Astrocyte (in vitro differentiated cells and primary cell): Measurements from ENCODE around the gene TNIP1. TPM values are rescaled to one million over a fixed set of nuclear protein-coding genes. Genes with fewer than 3 reads are reported as not detected.

ENCODE experiments used
- DNase-seq: peaks from one replicate; pipeline ENCODE4 v3.0.0-alpha.2; 2010; ENCODE audit warnings: low read depth
- FAIRE-seq: peaks from 2 replicates; lab custom pipeline; 2011; peaks lifted over from hg19 to GRCh38; lab: Jason Lieb, UNC
- H2AFZ ChIP-seq: 2 replicates; pipeline ENCODE4 v1.6.0; 2012; ENCODE audit warnings: low read depth, low read length, inconsistent platforms
- H3K27ac ChIP-seq: 2 replicates; pipeline ENCODE4 v1.5.1; 2011; ENCODE audit warnings: low read depth, low read length, inconsistent platforms
- H3K27me3 ChIP-seq: 2 replicates; pipeline ENCODE4 v1.6.0; 2011; ENCODE audit warnings: low read length, inconsistent platforms; ENCODE audit not compliant: insufficient read depth
- H3K36me3 ChIP-seq: 2 replicates; pipeline ENCODE4 v1.5.1; 2011; ENCODE audit warnings: low read length, inconsistent platforms; ENCODE audit not compliant: insufficient read depth
- H3K4me1 ChIP-seq: 2 replicates; pipeline ENCODE4 v1.5.1; 2011; ENCODE audit warnings: low read length, inconsistent platforms; ENCODE audit not compliant: insufficient read depth
- H3K4me2 ChIP-seq: 2 replicates; pipeline ENCODE4 v1.6.0; 2012; ENCODE audit warnings: low read length, inconsistent platforms
- H3K4me3 ChIP-seq: 2 replicates; pipeline ENCODE4 v1.5.1; 2011; ENCODE audit warnings: low read depth, mild to moderate bottlenecking, low read length, inconsistent platforms; ENCODE audit not compliant: insufficient read depth
- H3K79me2 ChIP-seq: 2 replicates; pipeline ENCODE4 v1.6.0; 2012; ENCODE audit warnings: mild to moderate bottlenecking, low read length, inconsistent platforms; ENCODE audit not compliant: insufficient read depth
- H3K9ac ChIP-seq: 2 replicates; pipeline ENCODE4 v1.6.0; 2012; ENCODE audit warnings: mild to moderate bottlenecking, low read length, inconsistent platforms
- H3K9me3 ChIP-seq: 2 replicates; pipeline ENCODE4 v1.5.1; 2012; ENCODE audit warnings: low read depth, mild to moderate bottlenecking, low read length, inconsistent platforms; ENCODE audit not compliant: insufficient read depth
- H4K20me1 ChIP-seq: 2 replicates; pipeline ENCODE4 v1.6.0; 2012; ENCODE audit warnings: low read length, inconsistent platforms; ENCODE audit not compliant: insufficient read depth
- H3K27ac Mint-ChIP-seq: one replicate; pipeline ENCODE4 v1.8.0; 2021; ENCODE audit warnings: mild to moderate bottlenecking, mixed read lengths; ENCODE audit not compliant: unreplicated experiment
- H3K27me3 Mint-ChIP-seq: one replicate; pipeline ENCODE4 v1.8.0; 2021; ENCODE audit warnings: low read depth, mixed read lengths; ENCODE audit not compliant: unreplicated experiment
- H3K36me3 Mint-ChIP-seq: one replicate; pipeline ENCODE4 v1.8.0; 2021; ENCODE audit warnings: low read depth, mixed read lengths; ENCODE audit not compliant: unreplicated experiment
- H3K4me1 Mint-ChIP-seq: one replicate; pipeline ENCODE4 v1.8.0; 2021; ENCODE audit warnings: low read depth, mixed read lengths; ENCODE audit not compliant: unreplicated experiment
- H3K4me3 Mint-ChIP-seq: one replicate; pipeline ENCODE4 v1.8.0; 2021; ENCODE audit warnings: mild to moderate bottlenecking, moderate library complexity, mixed read lengths; ENCODE audit not compliant: unreplicated experiment
- H3K9me3 Mint-ChIP-seq: one replicate; pipeline ENCODE4 v1.8.0; 2021; ENCODE audit warnings: mild to moderate bottlenecking, mixed read lengths; ENCODE audit not compliant: unreplicated experiment
- CTCF ChIP-seq: IDR thresholded peaks from 2 replicates; pipeline ENCODE4 v1.5.1; 2011; ENCODE audit warnings: low read depth, mild to moderate bottlenecking, inconsistent platforms, low read length, moderate library complexity; ENCODE audit not compliant: insufficient read depth
- EZH2 ChIP-seq: IDR thresholded peaks from 2 replicates; pipeline ENCODE4 v1.6.1; 2012; ENCODE audit warnings: mild to moderate bottlenecking, low read length, inconsistent platforms; ENCODE audit not compliant: insufficient read depth
- total RNA-seq: library from RNA; stranded (reverse); gene quantifications from 2 replicates; pipeline ENCODE4 v1.2.1, GENCODE V29; 2021

The TNIP1 gene
- total RNA-seq, 1 donor from 2014 or later = 119 TPM

- Histone ChIP-seq H4K20me1 (peaks cover 90% of the 10 kb centered on the region), H2AFZ (no peak overlapping the region), H3K4me3 (no peak overlapping the region), H3K27me3 (no peaks in the 10 kb centered on the region), H3K27ac (no peak overlapping the region), H3K4me1 (peaks cover 8% of the 10 kb centered on the region), H3K4me2 (no peak overlapping the region), H3K36me3 (peaks cover 79% of the 10 kb centered on the region), H3K9me3 (no peaks in the 10 kb centered on the region), H3K79me2 (peaks cover 4% of the 10 kb centered on the region), H3K9ac (no peak overlapping the region)
- H3K27ac Mint-ChIP-seq = no peak overlapping the region
- H3K4me1 Mint-ChIP-seq = peaks cover 11% of the 10 kb centered on the region
- H3K27me3 Mint-ChIP-seq = no peaks in the 10 kb centered on the region
- TF ChIP-seq EZH2 (no peak), CTCF (no peak)
- no peaks in the 10 kb centered on the region for H3K9me3 Mint-ChIP-seq
- no peak for FAIRE-seq
- no peak for DNase-seq
- H3K36me3 Mint-ChIP-seq = peaks cover 44% of the 10 kb centered on the region
- H3K4me3 Mint-ChIP-seq = no peak overlapping the region
Measured at GRCh38 chr5:151128817-151129216, 48.0 kb upstream of the TNIP1 start.

GRCh38 chr5:151127926-151128325 lies 47.1 kb upstream of the TNIP1 start:
- FAIRE-seq (no peak), DNase-seq (no peak)
- Histone ChIP-seq H3K4me1 (peaks cover 9% of the 10 kb centered on the region), H4K20me1 (peaks cover 90% of the 10 kb centered on the region), H2AFZ (no peak overlapping the region), H3K36me3 (peaks cover 79% of the 10 kb centered on the region), H3K4me3 (no peak overlapping the region), H3K9me3 (no peaks in the 10 kb centered on the region), H3K9ac (no peak overlapping the region), H3K79me2 (peaks cover 4% of the 10 kb centered on the region), H3K27me3 (no peaks in the 10 kb centered on the region), H3K27ac (no peak overlapping the region), H3K4me2 (no peak overlapping the region)
- peaks cover 46% of the 10 kb centered on the region for H3K36me3 Mint-ChIP-seq
- no peak overlapping the region for H3K4me3 Mint-ChIP-seq
- TF ChIP-seq CTCF (no peak), EZH2 (no peak)
- no peaks in the 10 kb centered on the region for H3K9me3 Mint-ChIP-seq
- H3K27me3 Mint-ChIP-seq = no peaks in the 10 kb centered on the region
- H3K4me1 Mint-ChIP-seq = peaks cover 11% of the 10 kb centered on the region
- no peak overlapping the region for H3K27ac Mint-ChIP-seq

GRCh38 chr5:151126199-151126645 lies 45.4 kb upstream of the TNIP1 start:
- peaks cover 79% of the 10 kb centered on the region for H3K36me3 ChIP-seq
- Mint-ChIP-seq H3K4me1 (peaks cover 11% of the 10 kb centered on the region), H3K9me3 (no peaks in the 10 kb centered on the region), H3K4me3 (no peak overlapping the region), H3K27me3 (no peaks in the 10 kb centered on the region), H3K27ac (peak overlapping the region; percentile 51), H3K36me3 (peaks cover 45% of the 10 kb centered on the region)
- TF ChIP-seq EZH2 (no peak), CTCF (peak; percentile 63)
- no peak overlapping the region for H3K27ac ChIP-seq
- DNase-seq = peak; percentile 35
- no peak overlapping the region for H3K4me2 ChIP-seq
- H2AFZ ChIP-seq = no peak overlapping the region
- H3K9ac ChIP-seq = no peak overlapping the region
- H3K27me3 ChIP-seq = no peaks in the 10 kb centered on the region
- peaks cover 9% of the 10 kb centered on the region for H3K4me1 ChIP-seq
- H3K79me2 ChIP-seq = peaks cover 7% of the 10 kb centered on the region
- no peak overlapping the region for H3K4me3 ChIP-seq
- H4K20me1 ChIP-seq = peaks cover 90% of the 10 kb centered on the region
- FAIRE-seq = no peak
- H3K9me3 ChIP-seq = no peaks in the 10 kb centered on the region
